PC-9 (cell line): ENCODE measurements around the gene EVA1C. TPM values are rescaled to one million over a fixed set of nuclear protein-coding genes. Genes with fewer than 3 reads are reported as not detected.
A peak's percentile ranks its signal among the peaks of the same experiment; 100 is the strongest.

Source experiments
- BruUV-seq: library from RNA; stranded (reverse); fragments of 400-500 nt; replicated peaks from 2 replicates; lab custom pipeline; 2021; lab: Mats Ljungman, UMichigan
- CTCF ChIA-PET: fragments of 300-600 bp; sonication (Branson Sonifier 250); formaldehyde crosslinking; loops from one replicate; lab custom pipeline; 2022; ENCODE audit warnings: antibody characterized with exemption; lab: Charles Lee
- POLR2A ChIA-PET: fragments of 300-600 bp; sonication (Branson Sonifier 250); formaldehyde crosslinking; loops from one replicate; lab custom pipeline; 2022; ENCODE audit warnings: antibody characterized with exemption; ENCODE audit not compliant: unreplicated experiment; lab: Charles Lee
- DNase-seq, 2 experiments: peaks; one replicate each; pipeline versions ENCODE4 v3.0.0 to v3.0.0-alpha.2; 2015 to 2022; ENCODE audit warnings: mixed read lengths in 1 of 2
- H2AFZ ChIP-seq: fragments of 200-600 bp; sonication (generic); 2 replicates; pipeline ENCODE4 v1.8.1; 2017; ENCODE audit warnings: antibody characterized with exemption
- H3F3A ChIP-seq: fragments of 200-600 bp; sonication (generic); 2 replicates; pipeline ENCODE4 v1.8.1; 2017; ENCODE audit warnings: antibody characterized with exemption, mild to moderate bottlenecking, low read depth; ENCODE audit not compliant: insufficient read depth
- H3K27ac ChIP-seq: fragments of 200-600 bp; sonication (generic); 2 replicates; pipeline ENCODE4 v1.6.1; 2016; ENCODE audit warnings: mixed run types
- H3K27me3 ChIP-seq: fragments of 200-600 bp; sonication (generic); 2 replicates; pipeline ENCODE4 v1.6.1; 2016; ENCODE audit warnings: low read depth, mixed run types; ENCODE audit not compliant: insufficient read depth
- H3K36me3 ChIP-seq: fragments of 200-600 bp; sonication (generic); 2 replicates; pipeline ENCODE4 v1.6.1; 2016; ENCODE audit warnings: low read depth, mixed run types
- H3K4me1 ChIP-seq: fragments of 200-600 bp; sonication (generic); replicated peaks from 2 replicates; pipeline ENCODE4 v1.6.1; 2016; ENCODE audit warnings: mixed run types; ENCODE audit not compliant: insufficient read depth
- H3K4me2 ChIP-seq: fragments of 200-600 bp; sonication (generic); 2 replicates; pipeline ENCODE4 v1.6.1; 2017; ENCODE audit warnings: mixed run types
- H3K4me3 ChIP-seq: fragments of 200-600 bp; sonication (generic); 2 replicates; pipeline ENCODE4 v1.6.1; 2016; ENCODE audit warnings: mixed run types
- H3K79me2 ChIP-seq: fragments of 200-600 bp; sonication (generic); 2 replicates; pipeline ENCODE4 v1.6.1; 2017; ENCODE audit warnings: low read depth, mixed run types
- H3K9me2 ChIP-seq: fragments of 200-600 bp; sonication (generic); 2 replicates; pipeline ENCODE4 v1.8.1; 2017; ENCODE audit warnings: mild to moderate bottlenecking; ENCODE audit not compliant: insufficient read depth
- H3K9me3 ChIP-seq: fragments of 200-600 bp; sonication (generic); 2 replicates; pipeline ENCODE4 v1.8.1; 2016; ENCODE audit warnings: low read depth; ENCODE audit not compliant: insufficient read depth
- H4K20me1 ChIP-seq: fragments of 200-600 bp; sonication (generic); 2 replicates; pipeline ENCODE4 v1.8.1; 2017; ENCODE audit not compliant: insufficient read depth
- CTCF ChIP-seq: fragments of 200-600 bp; sonication (generic); conservative IDR thresholded peaks from 2 replicates; pipeline ENCODE4 v1.6.1; 2017; ENCODE audit warnings: mixed run types, antibody characterized with exemption, mild to moderate bottlenecking, moderate library complexity
- EZH2 ChIP-seq: fragments of 200-600 bp; sonication (generic); IDR thresholded peaks from 2 replicates; pipeline ENCODE4 v1.8.0; 2017; ENCODE audit warnings: antibody characterized with exemption, low read depth
- intact Hi-C: fragments of 100-400 bp; cut with micrococcal nuclease; formaldehyde crosslinking; loops from one replicate; pipeline ENCODE4 v1.10.0; 2022; ENCODE audit not compliant: unreplicated experiment
- total RNA-seq: library from RNA; stranded (reverse); gene quantifications from 2 replicates; pipeline ENCODE4 v1.2.3, GENCODE V29; 2021

EVA1C gene
- total RNA-seq, 1 experiment from 2014 or later = 3.0 TPM

DNA sequence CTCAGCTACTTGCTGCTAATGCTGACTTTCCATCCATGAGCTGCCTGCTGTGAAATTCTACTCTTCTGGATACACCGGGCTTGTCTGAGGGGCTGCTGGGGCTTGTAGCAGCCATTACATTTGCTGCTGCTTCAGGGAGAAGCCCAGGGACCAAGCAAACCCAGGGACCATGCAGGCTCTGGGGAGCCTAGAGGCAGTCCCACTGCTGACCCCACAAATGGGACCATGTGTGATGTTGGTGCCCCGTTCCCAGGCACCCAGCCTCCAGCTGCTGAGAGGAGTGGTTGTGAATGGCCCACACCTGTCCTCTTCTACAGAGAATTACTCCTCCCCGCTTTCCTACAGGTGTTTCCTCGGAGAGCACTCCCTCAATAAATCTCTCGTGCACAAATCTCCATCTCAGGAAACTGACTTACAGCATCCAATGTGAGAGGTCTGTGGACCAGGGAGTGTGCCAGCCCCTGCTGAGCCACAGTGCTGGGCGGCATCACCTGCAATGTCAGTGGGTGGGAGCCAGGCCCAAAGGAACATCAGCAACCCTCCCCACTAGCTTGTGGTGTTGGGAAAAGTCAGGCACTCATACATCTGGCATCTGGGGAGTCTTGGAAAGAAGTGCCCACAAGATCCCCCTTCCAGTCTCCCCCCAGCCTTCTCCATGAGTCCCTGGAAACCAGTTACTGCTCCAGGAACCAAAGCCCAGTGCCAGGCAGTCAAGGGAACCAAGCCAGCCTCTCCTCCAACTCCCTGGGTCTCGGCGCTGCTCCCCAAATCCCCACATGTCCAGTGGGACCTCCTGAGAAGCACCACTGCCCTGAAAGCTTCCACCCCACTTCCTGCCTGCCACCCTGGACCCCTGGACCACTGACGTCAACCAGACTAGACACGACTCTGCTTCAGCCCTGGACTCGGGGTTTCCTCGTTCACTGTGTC lies 107.7 kb downstream of the EVA1C start:
- Histone ChIP-seq H4K20me1 (no peaks in the 10 kb centered on the region), H3K79me2 (no peaks in the 10 kb centered on the region), H3K4me3 (no peak overlapping the region), H3K27me3 (no peaks in the 10 kb centered on the region), H3K4me1 (no peaks in the 10 kb centered on the region), H3K9me2 (no peaks in the 10 kb centered on the region), H3K36me3 (no peaks in the 10 kb centered on the region), H3K9me3 (no peaks in the 10 kb centered on the region), H2AFZ (no peak overlapping the region), H3K4me2 (no peak overlapping the region), H3F3A (no peaks in the 10 kb centered on the region), H3K27ac (no peak overlapping the region)
- TF ChIP-seq CTCF (no peak), EZH2 (no peak)
- intact Hi-C loops = loop anchor here (5.0 kb wide), 1 partner anchor 108 kb away; the partner anchor contains the start of gene EVA1C
- no TSS peak for BruUV-seq
- POLR2A ChIA-PET = no interaction called here
- DNase-seq = no peak
- CTCF ChIA-PET = no interaction called here

DNA sequence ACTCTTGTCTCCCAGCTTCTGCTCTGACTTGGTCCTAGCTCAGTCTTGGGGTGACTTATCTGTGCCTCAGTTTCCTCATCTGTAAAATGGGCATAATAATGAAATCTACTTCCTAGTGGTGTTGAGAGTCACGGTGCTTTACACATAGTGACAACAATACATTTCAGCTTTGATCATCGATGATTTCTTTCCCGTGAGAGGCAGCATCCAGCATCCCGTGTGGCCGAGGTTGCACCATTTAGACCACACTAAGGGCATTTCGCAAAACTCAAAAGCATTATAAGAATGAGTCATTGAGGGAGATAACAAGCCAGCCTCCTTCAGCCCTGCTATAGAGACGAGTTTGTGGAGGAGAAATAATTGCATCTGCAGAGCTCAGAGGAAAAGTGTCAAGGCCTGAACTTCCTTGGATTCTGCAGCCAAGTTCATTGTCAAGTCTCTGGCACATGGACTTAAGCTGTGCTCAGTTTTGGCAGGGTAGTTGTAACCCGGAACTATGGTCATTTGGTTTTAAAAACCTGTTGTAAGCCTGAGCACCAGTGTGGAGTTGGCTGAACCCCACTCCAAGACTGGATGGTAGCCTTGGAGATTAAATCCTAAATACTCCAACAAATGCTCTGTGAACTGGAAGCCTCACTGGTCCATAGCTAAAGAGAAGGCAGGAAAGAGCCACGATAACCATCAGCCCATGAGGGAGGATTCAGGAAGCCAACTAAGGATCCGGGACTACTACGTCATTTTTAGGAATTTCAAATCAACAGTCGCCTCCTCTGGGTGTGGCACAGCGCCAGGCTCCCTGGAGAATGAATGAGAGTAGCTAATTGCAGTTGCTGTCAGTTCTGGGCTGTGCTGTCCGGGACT lies 108.6 kb downstream of the EVA1C start:
- peak overlapping the region; percentile 42 for H3K4me2 ChIP-seq
- no peaks in the 10 kb centered on the region for H3K36me3 ChIP-seq
- H3K27ac ChIP-seq = no peak overlapping the region
- no peaks in the 10 kb centered on the region for H3K9me3 ChIP-seq
- intact Hi-C loops = loop anchor here (5.0 kb wide), 1 partner anchor 109 kb away; the partner anchor contains the start of gene EVA1C
- no peaks in the 10 kb centered on the region for H3K27me3 ChIP-seq
- H3F3A ChIP-seq = no peaks in the 10 kb centered on the region
- TF ChIP-seq EZH2 (no peak), CTCF (no peak)
- no peaks in the 10 kb centered on the region for H3K4me1 ChIP-seq
- POLR2A ChIA-PET = no interaction called here
- no peak overlapping the region for H2AFZ ChIP-seq
- CTCF ChIA-PET = no interaction called here
- no peaks in the 10 kb centered on the region for H3K9me2 ChIP-seq
- no TSS peak for BruUV-seq
- no peak overlapping the region for H3K4me3 ChIP-seq
- H3K79me2 ChIP-seq = no peaks in the 10 kb centered on the region
- H4K20me1 ChIP-seq = no peaks in the 10 kb centered on the region
- DNase-seq = peak; percentile 70 to 76

DNA sequence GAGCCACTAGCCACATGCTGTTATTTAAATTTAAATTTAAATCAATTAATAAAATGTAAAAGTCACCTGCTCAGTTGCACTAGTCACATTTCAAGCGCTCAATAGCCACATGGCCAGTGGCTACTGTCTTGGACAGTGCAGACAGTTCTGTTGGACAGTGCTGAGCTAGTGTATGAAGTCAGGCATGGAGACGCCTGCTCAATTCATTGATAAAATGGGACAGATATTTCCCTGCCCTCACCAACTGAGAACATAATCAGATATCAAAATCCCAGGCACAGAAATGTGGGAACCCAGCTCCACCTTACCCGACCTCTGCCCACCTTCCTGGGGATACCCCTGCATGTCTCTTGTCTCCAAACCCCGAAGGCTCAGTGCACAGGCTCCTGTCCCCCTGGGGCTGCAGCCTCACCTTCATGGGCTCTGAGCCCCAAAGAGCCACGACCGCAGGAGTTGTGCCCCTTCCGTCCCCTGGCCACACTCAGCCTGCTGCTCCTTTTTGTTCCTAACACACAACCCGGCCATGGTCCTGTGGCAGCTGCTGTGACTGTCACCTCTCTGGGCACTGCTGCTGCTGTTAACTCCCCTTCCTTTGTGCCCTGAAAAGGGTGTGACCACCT lies 109.3 kb downstream of the EVA1C start:
- Histone ChIP-seq H3K4me1 (no peaks in the 10 kb centered on the region), H3K4me2 (no peak overlapping the region), H3K27me3 (no peaks in the 10 kb centered on the region), H3K79me2 (no peaks in the 10 kb centered on the region), H3K27ac (no peak overlapping the region), H3F3A (no peaks in the 10 kb centered on the region), H4K20me1 (no peaks in the 10 kb centered on the region), H3K36me3 (no peaks in the 10 kb centered on the region), H3K4me3 (no peak overlapping the region), H3K9me2 (no peaks in the 10 kb centered on the region), H3K9me3 (no peaks in the 10 kb centered on the region), H2AFZ (no peak overlapping the region)
- CTCF ChIA-PET = no interaction called here
- no peak for TF ChIP-seq CTCF
- TF ChIP-seq EZH2 = no peak
- no peak for DNase-seq
- intact Hi-C loops = loop anchor here (5.0 kb wide), 1 partner anchor 110 kb away; the partner anchor contains the start of gene EVA1C
- BruUV-seq = no TSS peak
- POLR2A ChIA-PET = no interaction called here
